HL-60/S4 (cell line): ENCODE data around the gene CHN2.

Source experiments
- in situ Hi-C: fragments of 300-500 bp; cut with MboI; formaldehyde crosslinking; loops from 2 replicates; pipeline ENCODE4 v1.14.3; 2022; ENCODE audit warnings: low sequenced_read_pairs

Gene CHN2

GRCh38 chr7:29480934-29481651 lies 286.5 kb downstream of the CHN2 start:
- in situ Hi-C loops = no loop called here

DNA sequence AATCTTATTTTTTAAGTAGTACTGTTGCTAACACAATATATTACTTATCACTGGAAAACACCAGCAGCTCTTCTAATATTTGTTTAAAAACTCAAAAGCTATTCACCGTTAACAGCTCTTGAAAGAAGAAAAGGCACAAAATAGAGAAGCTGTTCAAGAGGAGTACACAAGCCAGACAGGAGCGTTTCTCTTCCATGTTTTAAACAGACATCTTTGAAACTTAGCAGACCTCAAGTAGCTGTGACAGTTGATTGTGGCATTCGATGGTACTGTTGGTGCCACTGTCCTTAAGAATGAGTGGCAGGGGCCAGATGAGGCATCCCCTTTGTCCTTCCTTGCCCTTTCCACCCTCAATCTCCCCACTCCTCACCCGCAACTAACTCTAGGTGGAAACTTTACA lies 287.5 kb downstream of the CHN2 start:
- in situ Hi-C loops = no loop called here

DNA sequence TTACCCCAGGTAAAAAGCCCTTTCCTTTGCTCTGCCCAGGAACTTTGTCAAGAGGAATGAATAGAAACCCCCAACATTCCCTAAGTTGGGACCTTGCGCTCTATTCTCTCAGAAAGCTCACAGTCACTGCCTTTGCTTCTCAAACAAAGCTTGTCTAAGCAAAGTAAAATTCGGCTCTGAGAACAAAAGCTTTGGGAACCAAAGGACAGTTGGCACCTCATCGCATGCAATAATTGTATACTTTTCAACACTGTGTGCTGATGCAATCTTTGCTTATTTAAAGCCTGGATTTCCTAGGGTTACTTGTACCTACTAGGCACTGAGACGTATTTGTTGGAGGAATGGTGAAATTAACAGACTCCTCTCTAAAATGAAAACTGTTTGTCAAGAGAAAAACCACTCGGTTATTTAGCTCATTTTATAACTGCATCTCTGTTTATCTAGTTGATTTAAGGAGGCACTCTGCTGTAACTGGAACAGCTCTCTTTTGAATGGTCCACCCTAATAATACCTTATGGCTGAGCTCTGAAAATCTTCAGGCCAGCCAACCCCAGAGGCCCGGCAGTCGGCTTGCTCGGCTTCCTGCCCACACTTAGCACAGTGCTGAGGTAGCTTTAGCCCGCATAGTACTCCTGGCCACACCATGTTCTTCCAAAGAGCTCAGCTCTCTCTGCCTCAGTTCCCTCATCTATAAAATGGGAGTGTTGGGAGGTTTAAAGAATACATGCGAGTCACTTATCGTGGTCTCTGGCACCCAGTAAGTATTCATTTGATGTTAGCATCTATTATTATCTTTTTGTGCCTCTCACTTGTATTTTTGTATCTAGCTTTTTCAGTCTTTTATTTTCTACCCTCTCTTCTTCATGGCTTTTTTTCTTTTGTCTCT lies 288.9 kb downstream of the CHN2 start:
- in situ Hi-C loops = no loop called here

DNA sequence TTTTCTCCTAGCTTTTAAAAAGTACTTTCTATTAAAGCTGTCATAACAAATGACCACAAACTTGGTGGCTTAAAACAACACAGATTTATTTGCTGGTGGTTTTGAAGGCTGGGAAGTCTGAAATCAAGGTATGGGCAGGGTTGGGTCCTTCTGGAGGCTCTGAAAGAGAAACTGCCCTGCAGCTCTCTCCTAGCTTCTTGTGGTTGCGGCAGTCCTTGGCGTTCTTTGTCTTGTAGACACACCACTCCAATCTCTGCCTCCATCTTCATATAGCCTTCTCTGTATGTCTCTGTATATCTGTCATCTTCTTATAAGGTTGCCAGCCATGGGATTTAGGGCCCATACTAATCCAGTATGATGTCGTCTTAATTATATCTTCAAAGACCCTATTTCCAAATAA lies 289.7 kb downstream of the CHN2 start:
- in situ Hi-C loops = no loop called here

DNA sequence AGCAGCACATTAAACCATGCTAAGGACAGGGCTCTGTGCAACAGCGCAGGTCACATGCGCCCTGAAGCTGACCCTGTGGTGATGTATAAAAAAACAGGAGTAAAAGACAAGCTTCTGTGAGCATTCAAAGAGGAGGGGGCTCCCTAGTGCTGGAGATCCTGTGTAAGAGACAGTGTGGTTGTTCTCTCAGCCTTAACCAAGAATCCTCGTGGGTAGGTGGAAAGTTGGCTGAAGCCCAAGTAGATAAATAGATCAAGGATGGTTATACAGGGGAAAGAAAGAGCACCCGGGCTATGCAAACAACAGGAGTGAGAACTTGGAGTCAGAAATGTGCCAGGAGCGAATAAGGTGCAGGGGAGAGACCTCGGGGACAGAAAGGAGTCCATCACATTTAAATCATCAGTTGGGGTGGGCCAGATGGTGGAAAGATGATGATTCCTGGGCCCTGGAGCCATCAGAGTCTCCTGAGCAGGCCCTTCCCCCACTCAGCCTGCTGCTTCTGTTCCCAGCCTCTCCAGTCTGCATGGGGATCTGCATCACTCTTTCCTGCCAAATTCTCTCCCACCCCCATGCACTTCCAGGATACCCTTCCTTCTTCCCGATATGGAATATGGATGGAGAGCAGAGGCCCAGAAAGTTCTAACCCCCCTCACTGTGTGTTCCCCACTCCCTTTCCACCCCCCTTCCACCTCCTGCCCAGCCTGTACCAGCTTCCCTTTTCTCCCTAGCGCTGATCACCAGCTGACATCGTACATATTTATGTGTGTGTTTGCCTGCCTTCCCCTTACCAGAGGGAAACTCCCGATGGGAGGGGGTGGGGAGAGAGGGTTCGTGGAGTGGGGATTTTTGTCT lies 291.0 kb downstream of the CHN2 start:
- in situ Hi-C loops = no loop called here

DNA sequence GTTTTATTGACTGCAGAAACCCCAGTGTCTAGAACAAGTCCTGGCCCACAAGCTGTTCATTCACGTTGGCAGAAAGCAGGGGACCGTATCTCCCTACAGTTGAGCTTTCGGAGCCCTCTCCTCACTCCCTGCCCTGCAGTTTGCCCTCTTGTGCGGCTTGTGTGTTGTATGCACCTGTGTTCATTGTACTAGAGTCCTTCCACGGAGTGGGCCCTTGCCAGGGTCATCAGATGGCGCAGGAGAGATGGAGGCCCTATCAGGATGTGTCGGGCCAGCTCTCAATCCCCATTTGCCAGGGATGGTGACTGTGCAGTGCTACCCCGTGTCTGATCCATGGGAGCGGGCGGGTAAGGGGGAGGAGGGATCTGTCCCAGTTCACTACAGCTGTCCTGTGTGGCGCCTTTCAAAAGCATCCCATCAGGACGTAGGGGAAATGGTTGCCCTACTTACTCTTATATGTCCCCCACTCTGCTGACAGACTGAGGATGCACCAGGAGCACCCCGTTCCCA lies 291.7 kb downstream of the CHN2 start:
- in situ Hi-C loops = no loop called here

DNA sequence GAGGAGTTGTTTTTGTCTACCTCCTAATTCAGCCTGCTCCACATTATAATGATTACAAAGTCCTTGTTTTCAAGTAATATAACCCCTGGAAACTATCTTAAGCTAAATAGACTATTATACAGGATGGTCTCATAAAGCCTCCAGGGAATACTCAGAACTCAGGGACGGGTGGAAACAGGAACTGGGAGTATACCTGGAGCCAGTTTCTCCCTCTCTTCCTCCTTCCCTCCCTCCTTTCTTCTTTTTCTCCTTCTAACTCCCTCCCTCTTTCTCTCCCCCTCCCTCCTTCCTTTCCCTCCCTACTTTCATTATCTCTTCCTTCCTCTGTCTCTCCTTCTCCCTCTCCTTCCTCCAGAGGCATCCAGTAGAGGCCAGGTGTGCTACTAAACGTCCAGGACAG lies 292.8 kb downstream of the CHN2 start:
- in situ Hi-C loops = no loop called here

DNA sequence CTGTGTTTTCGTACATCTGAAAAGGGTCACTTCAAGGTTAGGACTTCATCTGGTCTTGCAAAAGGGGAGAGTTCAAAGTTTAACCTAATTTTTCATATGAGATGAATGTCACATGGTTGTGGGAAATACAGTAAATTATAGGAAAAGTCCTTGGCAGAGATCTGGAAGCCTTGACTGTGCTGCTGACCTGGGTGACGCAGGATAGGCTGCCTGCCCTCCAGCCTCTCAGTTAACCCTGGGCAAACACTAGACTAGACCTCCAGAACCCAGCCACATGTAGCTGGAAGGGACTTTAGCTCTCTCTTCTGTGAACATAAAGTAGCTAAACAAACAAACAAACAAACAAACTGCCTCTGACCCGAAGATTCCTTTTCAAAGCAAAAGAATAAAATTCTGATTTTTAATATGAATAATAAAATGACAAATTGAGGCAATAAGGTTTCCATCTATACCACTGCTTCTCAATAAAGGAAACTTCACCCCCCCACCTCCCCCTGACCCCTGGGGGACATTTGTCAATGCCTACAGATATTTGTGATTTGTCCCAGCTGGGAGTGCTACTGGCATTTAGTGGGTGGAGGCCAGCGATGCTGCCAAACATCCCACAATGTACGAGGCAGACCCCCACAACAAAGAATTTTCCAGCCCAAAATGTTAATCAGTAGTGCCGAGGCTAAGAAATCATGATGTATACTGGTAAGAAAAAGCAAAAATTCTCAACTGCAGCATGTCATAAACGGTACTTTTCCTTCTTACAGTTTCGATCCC lies 293.8 kb downstream of the CHN2 start:
- in situ Hi-C loops = no loop called here

DNA sequence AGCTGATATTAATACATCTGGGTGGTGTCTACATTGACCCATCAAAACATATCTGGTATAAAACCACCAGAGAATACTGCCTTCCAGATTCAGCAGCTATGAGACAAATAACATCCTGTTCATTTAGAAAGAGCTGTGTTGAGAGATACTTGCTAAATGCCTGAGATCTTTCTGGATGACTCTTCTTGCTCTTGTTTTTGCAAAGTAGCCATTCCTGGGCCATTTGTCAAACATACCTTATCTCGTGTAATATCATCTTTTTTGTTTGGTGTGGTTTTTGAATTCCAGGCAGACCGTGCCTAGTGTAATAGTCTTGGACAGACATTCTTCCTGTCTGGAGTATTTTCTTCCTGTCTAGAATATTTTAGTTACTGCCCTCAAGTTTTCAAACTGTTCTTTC lies 294.4 kb downstream of the CHN2 start:
- in situ Hi-C loops = no loop called here

GRCh38 chr7:29490094-29490607 lies 295.6 kb downstream of the CHN2 start:
- in situ Hi-C loops = no loop called here

DNA sequence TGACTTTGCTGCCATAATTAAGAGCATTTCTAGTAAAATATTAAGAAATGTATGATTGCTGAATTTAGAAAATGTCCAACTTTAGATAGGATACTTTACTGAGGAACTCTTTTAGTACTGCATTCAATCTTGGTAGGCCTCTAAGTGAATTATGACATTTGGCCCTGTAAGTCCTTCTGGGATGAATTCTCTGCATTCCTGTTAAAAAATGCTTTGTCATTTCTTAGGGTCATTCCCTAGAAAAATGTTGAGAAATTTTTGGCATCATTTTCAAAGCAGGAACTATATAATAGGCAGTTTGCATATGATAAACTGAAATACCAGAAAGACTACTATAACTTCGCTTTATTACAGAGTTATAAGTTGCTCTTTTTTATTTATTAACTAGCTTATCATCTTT lies 299.8 kb downstream of the CHN2 start:
- in situ Hi-C loops = no loop called here

DNA sequence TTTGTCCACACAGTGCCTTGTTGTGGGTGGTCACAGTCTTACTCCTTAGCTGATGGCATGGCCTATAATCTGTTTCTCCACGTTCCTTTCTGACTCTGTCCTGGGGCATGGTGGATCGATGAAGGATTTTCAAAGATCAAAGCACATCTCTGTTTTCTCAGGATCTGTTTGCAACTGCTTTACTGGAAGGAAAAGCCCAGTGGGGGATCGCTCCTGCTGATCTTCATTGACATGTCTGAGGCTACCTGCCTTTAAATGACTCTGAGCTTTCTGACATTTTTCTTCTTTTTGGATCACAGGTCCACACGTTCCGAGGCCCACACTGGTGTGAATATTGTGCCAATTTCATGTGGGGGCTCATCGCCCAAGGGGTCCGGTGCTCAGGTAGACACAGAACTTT lies 301.1 kb downstream of the CHN2 start:
- in situ Hi-C loops = no loop called here

DNA sequence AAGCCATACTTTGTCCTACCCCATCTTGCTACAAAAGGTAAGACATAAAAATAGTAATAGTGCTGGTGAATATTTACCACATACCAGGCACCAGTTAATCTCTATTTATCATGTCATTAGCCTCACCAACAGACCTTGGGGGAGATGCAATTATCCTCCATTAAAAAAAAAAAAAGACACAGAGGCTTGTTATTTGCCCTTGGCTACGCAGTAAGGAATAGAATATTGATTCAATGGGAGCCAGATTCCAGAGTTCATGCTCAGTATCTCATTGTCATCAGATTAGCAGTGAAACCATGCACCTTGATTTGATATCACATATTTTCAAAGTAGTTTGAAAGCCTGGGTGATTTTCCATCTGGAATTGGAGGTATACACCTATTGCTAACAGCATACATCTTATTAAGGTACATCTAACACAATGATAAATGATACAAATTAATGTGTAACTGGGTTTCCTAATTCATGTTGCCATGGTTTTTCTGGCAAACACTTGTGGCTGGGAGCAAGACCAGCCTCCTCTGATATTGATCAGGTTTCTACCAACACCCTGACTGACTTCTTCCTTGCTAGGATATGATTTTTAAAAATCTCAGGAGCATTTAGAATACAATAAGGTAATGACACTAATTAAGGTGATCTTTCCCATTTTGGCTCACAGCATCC lies 301.9 kb downstream of the CHN2 start:
- in situ Hi-C loops = no loop called here

DNA sequence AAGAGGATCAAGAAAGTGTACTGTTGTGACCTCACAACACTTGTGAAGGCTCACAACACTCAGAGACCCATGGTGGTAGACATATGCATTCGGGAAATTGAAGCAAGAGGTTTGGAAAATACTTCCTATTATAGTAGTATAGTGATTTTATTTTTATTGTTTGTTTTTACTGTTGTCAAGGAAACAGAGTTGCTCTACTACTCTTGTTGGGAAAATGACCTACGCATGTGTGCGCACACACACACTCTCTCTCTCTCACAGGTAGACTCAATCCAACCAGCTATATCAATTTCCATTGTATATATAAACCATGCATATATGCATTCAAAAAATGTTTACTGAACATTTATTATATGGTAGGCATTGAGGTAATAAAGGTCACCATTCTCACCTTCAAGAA lies 305.4 kb downstream of the CHN2 start:
- in situ Hi-C loops = no loop called here

- in situ Hi-C loops = no loop called here
Measured at GRCh38 chr7:29500719-29501118, 306.1 kb downstream of the CHN2 start.

- in situ Hi-C loops = no loop called here
Measured at GRCh38 chr7:29502133-29502532, 307.6 kb downstream of the CHN2 start.

DNA sequence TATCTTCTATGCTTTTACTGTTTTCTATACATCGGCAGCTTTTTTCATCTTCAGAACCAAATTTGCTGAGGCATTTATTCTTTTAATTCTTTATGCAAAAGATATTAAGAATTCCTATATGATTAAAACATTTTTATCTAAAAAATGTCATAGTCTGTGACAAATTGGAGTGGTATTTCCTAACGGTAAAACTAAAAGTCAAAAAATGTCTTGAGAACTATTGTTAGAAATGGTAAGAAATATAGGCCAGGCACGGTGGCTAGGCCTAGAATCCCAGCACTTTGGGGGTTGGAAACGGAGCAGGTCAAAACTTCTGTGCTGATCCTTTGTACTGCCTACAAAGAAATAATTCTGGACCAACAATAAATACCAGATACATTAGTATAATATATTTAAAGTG lies 311.4 kb downstream of the CHN2 start:
- in situ Hi-C loops = no loop called here

DNA sequence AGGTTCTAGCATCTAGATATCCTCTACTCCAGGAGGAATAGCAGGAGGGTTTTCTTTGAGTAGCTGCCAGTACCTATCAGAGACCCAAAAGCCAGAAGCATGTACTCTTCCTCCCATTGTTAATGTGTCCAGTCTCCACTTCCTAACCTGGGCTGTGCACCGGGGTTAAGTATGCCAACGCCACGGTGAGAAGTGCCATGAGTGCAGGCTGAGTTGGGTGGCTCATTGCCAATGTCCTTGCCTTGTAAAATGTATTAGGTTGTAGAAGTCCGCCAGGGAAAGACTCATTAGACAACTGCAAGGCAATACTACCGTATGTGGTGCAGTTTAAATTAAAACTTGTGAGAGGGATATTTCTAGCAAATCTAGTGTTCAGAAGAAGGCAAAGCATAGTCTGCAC lies 314.0 kb downstream of the CHN2 start:
- in situ Hi-C loops = no loop called here

DNA sequence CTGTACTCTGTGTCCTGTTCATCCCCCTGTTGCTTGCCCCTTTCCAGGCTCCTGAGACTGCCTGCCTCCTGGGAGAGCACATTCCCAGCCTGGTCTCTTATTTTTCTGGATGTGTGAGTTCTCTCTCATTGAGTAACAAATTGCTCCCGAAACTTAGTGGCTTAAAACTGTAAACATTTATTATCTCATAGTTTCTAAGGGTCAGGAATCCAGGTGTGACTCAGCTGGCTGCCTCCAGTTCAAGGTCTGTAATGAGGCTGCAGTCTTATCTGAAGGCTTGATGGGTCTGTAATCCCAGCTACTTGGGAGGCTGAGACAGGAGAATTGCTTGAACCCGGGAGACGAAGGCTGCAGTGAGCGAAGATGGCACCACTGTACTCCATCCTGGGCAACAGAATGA lies 315.5 kb downstream of the CHN2 start:
- in situ Hi-C loops = no loop called here

- in situ Hi-C loops = no loop called here
Measured at GRCh38 chr7:29511337-29511736, 316.8 kb downstream of the CHN2 start.
